T-cell (primary cell): ENCODE data around the gene SLC36A3. TPM values are rescaled to one million over a fixed set of nuclear protein-coding genes. Genes with fewer than 3 reads are reported as not detected.

Source experiments
- ATAC-seq, 4 experiments: fragments of 200-7000 bp in 3 of 4; fragments of 150-1000 bp in 1 of 4; cut with Tn5 transposase; replicated peaks in 1 of 4; 1 replicate in 3 of 4; 2 replicates in 1 of 4; pipeline ENCODE4 v1.10.0; 2021; ENCODE audit warnings: moderate library complexity in 3 of 4, mild to moderate bottlenecking in 2 of 4, moderate number of reproducible peaks in 1 of 4
- CTCF ChIA-PET, 2 donors: fragments of 300-600 bp; sonication (Branson Sonifier 250); formaldehyde crosslinking; loops; one replicate each; lab custom pipeline; 2022; ENCODE audit warnings: antibody characterized with exemption in 2 of 2; lab: Charles Lee
- POLR2A ChIA-PET, 2 donors: fragments of 300-600 bp; sonication (Branson Sonifier 250); formaldehyde crosslinking; loops; one replicate each; lab custom pipeline; 2022; ENCODE audit warnings: antibody characterized with exemption in 2 of 2; lab: Charles Lee
- DNase-seq, 35 experiments: peaks; one replicate each; pipeline versions ENCODE4 v3.0.0 to v3.0.0-alpha.2; 2013 to 2023
- H3K27ac ChIP-seq: one replicate; pipeline ENCODE4 v1.5.1; 2013; ENCODE audit warnings: low read length
- H3K27me3 ChIP-seq, 2 experiments: replicated peaks in 1 of 2; 1 replicate in 1 of 2; 2 replicates in 1 of 2; pipeline versions ENCODE4 v1.6.1 to v1.7.0; 2013; ENCODE audit warnings: low read length in 1 of 2, mixed read lengths in 1 of 2; ENCODE audit not compliant: control insufficient read depth in 2 of 2, insufficient read depth in 2 of 2; ENCODE audit errors: extremely low read depth in 1 of 2
- H3K36me3 ChIP-seq, 2 donors: 1 replicate in 1 of 2; 2 replicates in 1 of 2; pipeline versions ENCODE4 v1.6.1 to v1.7.0; 2013; ENCODE audit warnings: low read length in 1 of 2; ENCODE audit not compliant: control insufficient read depth in 2 of 2, insufficient read depth in 1 of 2; ENCODE audit errors: extremely low read depth in 1 of 2
- H3K4me1 ChIP-seq, 2 experiments: 1 replicate in 1 of 2; 2 replicates in 1 of 2; pipeline versions ENCODE4 v1.6.1 to v1.7.0; 2013; ENCODE audit warnings: low read length in 2 of 2, mixed read lengths in 1 of 2; ENCODE audit not compliant: insufficient read depth in 2 of 2, control insufficient read depth in 1 of 2; ENCODE audit errors: extremely low read depth in 1 of 2
- H3K4me3 ChIP-seq, 2 donors: 1 replicate in 1 of 2; 2 replicates in 1 of 2; pipeline versions ENCODE4 v1.5.1 to v1.7.0; 2013; ENCODE audit warnings: mild to moderate bottlenecking in 2 of 2, low read length in 1 of 2, moderate library complexity in 1 of 2; ENCODE audit not compliant: control insufficient read depth in 1 of 2; ENCODE audit errors: extremely low read depth in 1 of 2
- H3K9me3 ChIP-seq: 2 replicates; pipeline ENCODE4 v1.7.0; 2013
- H3K27ac Mint-ChIP-seq, 2 donors: one replicate each; pipeline ENCODE4 v1.8.0; 2020 to 2021; ENCODE audit warnings: mild to moderate bottlenecking in 2 of 2, mixed read lengths in 2 of 2
- H3K27me3 Mint-ChIP-seq, 2 donors: one replicate each; pipeline ENCODE4 v1.8.0; 2021 to 2022; ENCODE audit warnings: mixed read lengths in 2 of 2
- H3K36me3 Mint-ChIP-seq: one replicate; pipeline ENCODE4 v1.8.0; 2021; ENCODE audit warnings: mixed read lengths
- H3K4me1 Mint-ChIP-seq, 3 donors: one replicate each; pipeline ENCODE4 v1.8.0; 2020 to 2022; ENCODE audit warnings: mixed read lengths in 3 of 3, mild to moderate bottlenecking in 1 of 3
- H3K4me3 Mint-ChIP-seq, 3 donors: one replicate each; pipeline ENCODE4 v1.8.0; 2020 to 2022; ENCODE audit warnings: mild to moderate bottlenecking in 3 of 3, mixed read lengths in 3 of 3, moderate library complexity in 3 of 3
- H3K9me3 Mint-ChIP-seq, 3 donors: one replicate each; pipeline ENCODE4 v1.8.0; 2020 to 2022; ENCODE audit warnings: mixed read lengths in 3 of 3
- WGBS: methylation state at CpG from one replicate; pipeline ENCODE4 v1.1.5; 2013; ENCODE audit warnings: missing lambda C conversion rate; ENCODE audit not compliant: insufficient coverage; 5-methylcytosine and 5-hydroxymethylcytosine counted together
- total RNA-seq, 35 experiments: library from RNA in 6 of 35; stranded (reverse) in 6 of 35; fragments of 120-200 nt in 1 of 35; gene quantifications; one replicate each; pipeline versions ENCODE4 v1.2.1 to v1.2.4 and lab custom pipeline; 2013 to 2026

Gene SLC36A3
- total RNA-seq, 5 donors from 2014 or later (not counting 1 experiment from before 2014, with no cell fraction given): not detected

DNA sequence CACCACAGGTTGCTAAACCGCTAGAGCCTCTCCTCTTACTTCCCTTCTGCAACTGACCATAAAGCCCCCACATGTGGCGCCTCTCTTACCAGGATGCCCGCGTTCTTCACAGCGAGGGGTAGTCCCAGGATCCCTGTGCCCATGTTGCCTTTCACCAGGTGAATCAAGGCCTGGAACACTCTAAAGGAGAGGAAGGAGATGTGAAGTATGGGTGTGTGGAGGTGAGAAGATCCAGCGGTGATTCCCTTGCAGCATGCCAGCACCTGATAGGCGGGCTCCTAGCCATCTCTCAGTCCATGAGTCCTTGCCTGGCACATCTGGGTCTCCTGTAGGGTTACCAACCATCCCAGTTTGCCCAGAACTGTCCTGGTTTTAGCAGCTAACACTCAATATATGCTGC lies 40.5 kb upstream of the SLC36A3 start:
- POLR2A ChIA-PET: no interaction called here
- CTCF ChIA-PET: interaction anchor here in 1 of 2 donors (0.5 kb wide), 1 partner anchor 1643 kb away, joined by 4 read pairs; no protein-coding TSS in a partner anchor

DNA sequence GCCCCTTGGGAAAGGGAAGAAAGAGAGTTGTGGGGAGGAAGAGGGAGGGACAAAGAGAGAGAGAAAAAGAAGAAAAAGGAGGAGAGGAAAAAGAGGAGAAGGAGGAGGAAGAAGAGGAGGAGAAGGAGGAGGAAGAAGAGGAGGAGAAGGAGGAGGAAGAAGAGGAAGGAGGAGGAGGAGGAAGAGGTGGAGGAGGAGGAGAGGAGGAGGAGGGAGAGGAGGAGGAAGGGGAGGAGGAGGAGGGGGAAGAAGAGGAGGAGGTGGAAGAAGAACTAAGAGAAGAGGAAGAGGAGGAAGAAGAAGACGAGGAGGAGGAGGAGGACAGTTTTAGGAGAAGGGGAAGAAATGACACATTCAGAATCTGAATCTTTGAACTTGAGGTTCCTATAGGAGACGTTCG lies 36.4 kb upstream of the SLC36A3 start:
- ATAC-seq: no peak
- no peak overlapping the region for H3K4me3 Mint-ChIP-seq
- H3K9me3 ChIP-seq: no peaks in the 10 kb centered on the region
- no peaks in the 10 kb centered on the region for H3K9me3 Mint-ChIP-seq
- WGBS: 53% methylated on average over 1 of the region's 3 CpGs
- CTCF ChIA-PET: no interaction called here
- no peak overlapping the region for H3K27ac Mint-ChIP-seq
- H3K4me1 ChIP-seq: no peaks in the 10 kb centered on the region
- peaks cover 0 to 14% of the 10 kb centered on the region in 2 experiments for H3K27me3 ChIP-seq
- H3K4me3 ChIP-seq: no peak overlapping the region
- no peak overlapping the region for H3K27ac ChIP-seq
- POLR2A ChIA-PET: interaction anchor here in 1 of 2 donors (0.6 kb wide), 1 partner anchor 178 kb away, joined by 3 read pairs; no protein-coding TSS in a partner anchor
- H3K36me3 Mint-ChIP-seq: no peaks in the 10 kb centered on the region
- no peaks in the 10 kb centered on the region for H3K36me3 ChIP-seq
- peaks cover 0 to 12% (median 8%) of the 10 kb centered on the region in 3 donors for H3K4me1 Mint-ChIP-seq
- DNase-seq: no peak
- H3K27me3 Mint-ChIP-seq: peaks cover 29 to 31% of the 10 kb centered on the region in 2 donors

More for the DNA sequence above, 40.5 kb upstream of the SLC36A3 start:
- 93% methylated on average over 5 of the region's 7 CpGs for WGBS
- peaks cover 29 to 43% of the 10 kb centered on the region in 2 donors for H3K27me3 Mint-ChIP-seq
- Histone ChIP-seq H3K27ac (no peak overlapping the region), H3K36me3 (no peaks in the 10 kb centered on the region), H3K27me3 (peaks cover 0 to 22% of the 10 kb centered on the region in 2 experiments), H3K9me3 (no peaks in the 10 kb centered on the region), H3K4me1 (no peaks in the 10 kb centered on the region), H3K4me3 (no peak overlapping the region)
- no peaks in the 10 kb centered on the region for H3K9me3 Mint-ChIP-seq
- ATAC-seq (no peak), DNase-seq (no peak)
- no peak overlapping the region for H3K4me3 Mint-ChIP-seq
- H3K27ac Mint-ChIP-seq: no peak overlapping the region
- H3K4me1 Mint-ChIP-seq: peaks cover 0 to 5% (median 0%) of the 10 kb centered on the region in 3 donors
- H3K36me3 Mint-ChIP-seq: no peaks in the 10 kb centered on the region

GRCh38 chr5:151338734-151339133 lies 35.2 kb upstream of the SLC36A3 start:
- no peaks in the 10 kb centered on the region for H3K4me1 ChIP-seq
- no peaks in the 10 kb centered on the region for H3K9me3 ChIP-seq
- H3K36me3 ChIP-seq: no peaks in the 10 kb centered on the region
- Mint-ChIP-seq H3K27me3 (peaks cover 21 to 25% of the 10 kb centered on the region in 2 donors), H3K9me3 (no peaks in the 10 kb centered on the region), H3K27ac (peak overlapping the region in 1 of 2 donors; percentile 10), H3K36me3 (no peaks in the 10 kb centered on the region), H3K4me1 (peaks cover 0 to 12% (median 8%) of the 10 kb centered on the region in 3 donors), H3K4me3 (no peak overlapping the region)
- ATAC-seq (no peak), DNase-seq (peak in 1 of 35 experiments; percentile 11)
- ChIA-PET POLR2A (no interaction called here), CTCF (interaction anchor here in 1 of 2 donors (0.6 kb wide), 1 partner anchor 90 kb away, joined by 3 read pairs; no protein-coding TSS in a partner anchor)
- H3K27me3 ChIP-seq: peaks cover 0 to 8% of the 10 kb centered on the region in 2 experiments
- H3K27ac ChIP-seq: no peak overlapping the region
- no peak overlapping the region for H3K4me3 ChIP-seq
- WGBS: no CpG with 5 or more reads among the region's 4 CpGs

DNA sequence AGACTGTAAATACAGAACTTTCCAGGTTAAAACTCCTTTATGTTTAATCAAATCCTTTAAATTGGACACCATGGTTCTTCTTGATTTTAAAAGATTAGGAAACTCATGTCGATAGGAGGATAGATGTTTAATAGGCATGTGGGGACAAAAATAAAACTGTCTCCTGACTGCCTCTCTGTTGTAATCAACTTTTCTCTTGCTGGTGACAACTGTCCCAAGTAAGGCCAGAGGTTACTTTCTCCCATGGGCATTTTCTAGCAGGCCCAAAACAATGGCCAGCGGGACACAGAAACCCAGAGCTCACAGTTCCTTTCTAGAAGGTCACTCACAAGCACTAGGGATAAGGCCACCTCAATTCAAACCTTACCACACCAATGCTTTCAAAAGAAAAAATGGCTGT lies 29.3 kb upstream of the SLC36A3 start:
- no peak for DNase-seq
- H3K4me3 Mint-ChIP-seq: no peak overlapping the region
- H3K36me3 Mint-ChIP-seq: no peaks in the 10 kb centered on the region
- H3K27me3 ChIP-seq: no peaks in the 10 kb centered on the region
- peaks cover 0 to 6% of the 10 kb centered on the region in 2 donors for H3K27me3 Mint-ChIP-seq
- H3K27ac ChIP-seq: no peak overlapping the region
- H3K4me3 ChIP-seq: no peak overlapping the region
- H3K9me3 Mint-ChIP-seq: no peaks in the 10 kb centered on the region
- no CpG with 5 or more reads among the region's 2 CpGs for WGBS
- H3K36me3 ChIP-seq: no peaks in the 10 kb centered on the region
- H3K9me3 ChIP-seq: no peaks in the 10 kb centered on the region
- POLR2A ChIA-PET: no interaction called here
- ATAC-seq: no peak
- no peak overlapping the region for H3K27ac Mint-ChIP-seq
- H3K4me1 ChIP-seq: no peaks in the 10 kb centered on the region
- no peaks in the 10 kb centered on the region for H3K4me1 Mint-ChIP-seq
- CTCF ChIA-PET: interaction anchor here in 1 of 2 donors (0.7 kb wide), 1 partner anchor 161 kb away, joined by 3 read pairs; no protein-coding TSS in a partner anchor

DNA sequence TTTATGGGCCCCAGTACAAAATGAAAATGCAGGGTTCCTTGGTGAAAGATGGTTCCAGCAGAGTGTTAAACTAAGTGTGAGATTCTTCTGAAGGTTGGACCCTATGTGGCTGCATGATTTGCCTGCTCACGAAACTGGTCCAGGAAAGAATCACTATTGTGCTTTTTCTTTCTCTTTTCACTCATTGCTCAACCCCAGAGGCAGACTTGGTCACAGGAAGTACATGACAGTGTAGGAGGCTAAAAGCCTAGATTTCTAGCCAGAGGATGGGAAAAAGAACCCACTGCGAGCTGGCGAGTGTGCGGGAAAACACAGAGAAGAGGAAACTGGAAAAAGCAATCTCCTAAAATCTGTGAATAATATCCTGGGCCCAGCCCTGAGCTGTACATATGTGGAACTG lies 25.2 kb upstream of the SLC36A3 start:
- ATAC-seq (no peak), DNase-seq (no peak)
- H3K27ac ChIP-seq: no peak overlapping the region
- no peaks in the 10 kb centered on the region for H3K9me3 ChIP-seq
- H3K27me3 ChIP-seq: no peaks in the 10 kb centered on the region
- Mint-ChIP-seq H3K4me1 (no peaks in the 10 kb centered on the region), H3K9me3 (no peaks in the 10 kb centered on the region), H3K36me3 (no peaks in the 10 kb centered on the region), H3K27me3 (peaks cover 3 to 12% of the 10 kb centered on the region in 2 donors), H3K27ac (no peak overlapping the region), H3K4me3 (no peak overlapping the region)
- no peaks in the 10 kb centered on the region for H3K36me3 ChIP-seq
- WGBS: 62% methylated on average over 3 of the region's 4 CpGs
- H3K4me3 ChIP-seq: no peak overlapping the region
- H3K4me1 ChIP-seq: no peaks in the 10 kb centered on the region
- CTCF ChIA-PET: no interaction called here
- POLR2A ChIA-PET: no interaction called here

GRCh38 chr5:151327585-151327984 lies 24.0 kb upstream of the SLC36A3 start:
- H3K4me3 Mint-ChIP-seq: no peak overlapping the region
- no peak overlapping the region for H3K27ac Mint-ChIP-seq
- ChIA-PET POLR2A (no interaction called here), CTCF (no interaction called here)
- Histone ChIP-seq H3K27ac (no peak overlapping the region), H3K36me3 (no peaks in the 10 kb centered on the region), H3K4me3 (no peak overlapping the region), H3K9me3 (no peaks in the 10 kb centered on the region), H3K27me3 (no peaks in the 10 kb centered on the region), H3K4me1 (no peaks in the 10 kb centered on the region)
- H3K4me1 Mint-ChIP-seq: no peaks in the 10 kb centered on the region
- H3K36me3 Mint-ChIP-seq: no peaks in the 10 kb centered on the region
- ATAC-seq (no peak), DNase-seq (no peak)
- H3K9me3 Mint-ChIP-seq: no peaks in the 10 kb centered on the region
- H3K27me3 Mint-ChIP-seq: peaks cover 3 to 12% of the 10 kb centered on the region in 2 donors
- WGBS: no CpG with 5 or more reads among the region's 2 CpGs
